HepG2 (cell line): ENCODE results near the gene UBALD1. TPM values are rescaled to one million over a fixed set of nuclear protein-coding genes. Genes with fewer than 3 reads are reported as not detected.
A peak's percentile ranks its signal among the peaks of the same experiment; 100 is the strongest.

Experiments used
- MATR3 ChIP-seq: sonication (generic); formaldehyde crosslinking; IDR thresholded peaks from 2 replicates; pipeline ENCODE4 v1.4.0; 2020; ENCODE audit warnings: missing genetic modification reagents
- SOX5 ChIP-seq: IDR thresholded peaks from 2 replicates; pipeline ENCODE4 v1.6.1; 2016; ENCODE audit warnings: borderline replicate concordance
- SP1 ChIP-seq, 2 experiments: fragments of 450-650 bp in 1 of 2; sonication (generic) in 1 of 2; formaldehyde crosslinking in 1 of 2; IDR thresholded peaks; 2 replicates each; pipeline versions ENCODE4 v1.4.0 to v1.6.1; 2016 to 2020; ENCODE audit warnings: missing genetic modification reagents in 1 of 2
- SRF ChIP-seq: IDR thresholded peaks from 2 replicates; pipeline ENCODE4 v1.6.1; 2011; ENCODE audit warnings: mild to moderate bottlenecking, low read depth, low read length, moderate library complexity
- ZNF24 ChIP-seq: fragments of 450-650 bp; IDR thresholded peaks from 2 replicates; pipeline ENCODE4 v1.6.1; 2017; ENCODE audit warnings: antibody characterized with exemption, mild to moderate bottlenecking
- ZNF619 ChIP-seq: sonication (generic); formaldehyde crosslinking; IDR thresholded peaks from 2 replicates; pipeline ENCODE4 v1.4.0; 2020; ENCODE audit warnings: mild to moderate bottlenecking, missing genetic modification reagents
- ZNF672 ChIP-seq: sonication (generic); formaldehyde crosslinking; IDR thresholded peaks from 2 replicates; pipeline ENCODE4 v1.8.1; 2022; ENCODE audit warnings: missing genetic modification reagents
- ZNF749 ChIP-seq: sonication (generic); formaldehyde crosslinking; IDR thresholded peaks from 2 replicates; pipeline ENCODE4 v1.8.0; 2022; ENCODE audit warnings: mild to moderate bottlenecking, missing genetic modification reagents, moderate library complexity, borderline replicate concordance
- ZNF83 ChIP-seq: sonication (generic); formaldehyde crosslinking; IDR thresholded peaks from 2 replicates; pipeline ENCODE4 v1.4.0; 2020; ENCODE audit warnings: missing genetic modification reagents, mild to moderate bottlenecking, borderline replicate concordance
- polyA plus RNA-seq, 8 experiments: library from polyadenylated mRNA; depleted of rRNA in 3 of 8; stranded (reverse) in 7 of 8; unstranded in 1 of 8; fragments of >200 nt; fragmentation: Illumina TruSeq in 4 of 8; extraction: Trizol in 4 of 8; gene quantifications; 2 replicates each; pipeline versions ENCODE4 v1.2.1 to v1.2.3, GENCODE V29; 2011 to 2016; ENCODE audit warnings: low read depth in 4 of 8, missing spikeins in 1 of 8, mixed read lengths in 1 of 8; ENCODE audit not compliant: insufficient read depth in 1 of 8
- total RNA-seq, 5 experiments: library from RNA; depleted of rRNA; stranded (reverse); fragments of >200 nt; fragmentation: Illumina TruSeq; extraction: Trizol; gene quantifications; 2 replicates each; pipeline ENCODE4 v1.2.3, GENCODE V29; 2016; ENCODE audit warnings: low read depth in 1 of 5
- TF ChIP-seq, protein P1 (sequence below): sonication (generic); formaldehyde crosslinking; IDR thresholded peaks from 2 replicates; pipeline ENCODE4 v1.4.0; 2020; ENCODE audit warnings: mild to moderate bottlenecking, missing genetic modification reagents, borderline replicate concordance
- TF ChIP-seq, protein P2 (sequence below): sonication (generic); formaldehyde crosslinking; IDR thresholded peaks from 2 replicates; pipeline ENCODE4 v1.5.0; 2020; ENCODE audit warnings: missing genetic modification reagents
- TF ChIP-seq, protein P3 (sequence below): sonication (generic); formaldehyde crosslinking; IDR thresholded peaks from 2 replicates; pipeline ENCODE4 v1.9.0; 2021; ENCODE audit warnings: mild to moderate bottlenecking, missing genetic modification reagents
- TF ChIP-seq, protein P4 (sequence below): sonication (generic); formaldehyde crosslinking; IDR thresholded peaks from 2 replicates; pipeline ENCODE4 v1.8.1; 2022; ENCODE audit warnings: low read depth, mild to moderate bottlenecking, missing genetic modification reagents

Gene UBALD1
- total and polyA plus RNA-seq, 2 of the 13 experiments (the other 11 are each of a cell fraction or from before 2014, with no cell fraction given) = 6.8 to 12.3 TPM

DNA sequence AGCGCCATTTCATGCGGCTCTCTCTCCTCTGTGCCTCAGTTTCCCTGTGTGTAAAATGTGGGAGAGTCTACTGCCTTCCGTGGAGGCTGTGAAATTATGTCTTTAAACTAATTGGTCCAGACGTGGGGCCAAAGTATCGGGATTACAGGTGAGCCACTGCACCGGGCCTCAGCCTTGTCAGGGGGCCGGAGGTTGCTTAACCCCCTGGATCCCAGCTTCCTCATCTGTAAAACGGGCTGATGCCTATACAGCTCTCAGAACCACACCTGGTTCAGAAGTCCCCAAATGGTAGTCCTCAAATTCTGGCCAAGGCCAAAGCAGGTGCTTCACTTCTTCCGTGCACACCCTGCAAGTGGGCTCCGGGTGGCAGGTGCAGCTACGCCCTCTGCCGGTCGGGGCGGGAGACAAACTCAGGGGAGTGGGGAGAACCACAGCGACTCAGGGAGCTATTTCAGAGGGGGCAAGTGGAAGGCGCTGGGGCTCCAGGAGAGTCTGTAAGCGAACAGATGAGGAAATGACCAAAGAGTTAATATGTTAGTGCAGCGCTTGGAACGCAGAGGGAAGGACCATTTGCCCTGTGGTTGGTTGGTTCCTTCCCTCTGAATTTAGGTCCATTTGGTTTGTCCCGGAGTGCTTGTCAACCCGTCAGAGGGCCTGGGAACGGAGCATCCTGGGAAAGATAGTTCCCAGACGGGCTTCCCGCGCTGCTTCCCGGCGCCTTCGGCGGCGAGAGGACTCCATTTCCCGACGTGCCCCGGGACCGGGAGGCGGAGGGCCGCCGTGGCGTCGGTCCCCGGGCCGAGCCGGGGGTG is 9.5 kb upstream of the UBALD1 start, which contains the start of gene MGRN1 (continued):
- no peak for TF ChIP-seq ZNF83
- TF ChIP-seq SOX5 (CRISPR knock-in tag) = peak; percentile 23; the same call in 1 of the 2 replicates
- peak; percentile 68; the same call in 1 of the 2 replicates for TF ChIP-seq ZNF619 (CRISPR knock-in tag)
- TF ChIP-seq, protein P1, sequence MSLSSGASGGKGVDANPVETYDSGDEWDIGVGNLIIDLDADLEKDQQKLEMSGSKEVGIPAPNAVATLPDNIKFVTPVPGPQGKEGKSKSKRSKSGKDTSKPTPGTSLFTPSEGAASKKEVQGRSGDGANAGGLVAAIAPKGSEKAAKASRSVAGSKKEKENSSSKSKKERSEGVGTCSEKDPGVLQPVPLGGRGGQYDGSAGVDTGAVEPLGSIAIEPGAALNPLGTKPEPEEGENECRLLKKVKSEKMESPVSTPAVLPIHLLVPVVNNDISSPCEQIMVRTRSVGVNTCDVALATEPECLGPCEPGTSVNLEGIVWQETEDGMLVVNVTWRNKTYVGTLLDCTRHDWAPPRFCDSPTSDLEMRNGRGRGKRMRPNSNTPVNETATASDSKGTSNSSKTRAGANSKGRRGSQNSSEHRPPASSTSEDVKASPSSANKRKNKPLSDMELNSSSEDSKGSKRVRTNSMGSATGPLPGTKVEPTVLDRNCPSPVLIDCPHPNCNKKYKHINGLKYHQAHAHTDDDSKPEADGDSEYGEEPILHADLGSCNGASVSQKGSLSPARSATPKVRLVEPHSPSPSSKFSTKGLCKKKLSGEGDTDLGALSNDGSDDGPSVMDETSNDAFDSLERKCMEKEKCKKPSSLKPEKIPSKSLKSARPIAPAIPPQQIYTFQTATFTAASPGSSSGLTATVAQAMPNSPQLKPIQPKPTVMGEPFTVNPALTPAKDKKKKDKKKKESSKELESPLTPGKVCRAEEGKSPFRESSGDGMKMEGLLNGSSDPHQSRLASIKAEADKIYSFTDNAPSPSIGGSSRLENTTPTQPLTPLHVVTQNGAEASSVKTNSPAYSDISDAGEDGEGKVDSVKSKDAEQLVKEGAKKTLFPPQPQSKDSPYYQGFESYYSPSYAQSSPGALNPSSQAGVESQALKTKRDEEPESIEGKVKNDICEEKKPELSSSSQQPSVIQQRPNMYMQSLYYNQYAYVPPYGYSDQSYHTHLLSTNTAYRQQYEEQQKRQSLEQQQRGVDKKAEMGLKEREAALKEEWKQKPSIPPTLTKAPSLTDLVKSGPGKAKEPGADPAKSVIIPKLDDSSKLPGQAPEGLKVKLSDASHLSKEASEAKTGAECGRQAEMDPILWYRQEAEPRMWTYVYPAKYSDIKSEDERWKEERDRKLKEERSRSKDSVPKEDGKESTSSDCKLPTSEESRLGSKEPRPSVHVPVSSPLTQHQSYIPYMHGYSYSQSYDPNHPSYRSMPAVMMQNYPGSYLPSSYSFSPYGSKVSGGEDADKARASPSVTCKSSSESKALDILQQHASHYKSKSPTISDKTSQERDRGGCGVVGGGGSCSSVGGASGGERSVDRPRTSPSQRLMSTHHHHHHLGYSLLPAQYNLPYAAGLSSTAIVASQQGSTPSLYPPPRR = no peak
- TF ChIP-seq, protein P2, sequence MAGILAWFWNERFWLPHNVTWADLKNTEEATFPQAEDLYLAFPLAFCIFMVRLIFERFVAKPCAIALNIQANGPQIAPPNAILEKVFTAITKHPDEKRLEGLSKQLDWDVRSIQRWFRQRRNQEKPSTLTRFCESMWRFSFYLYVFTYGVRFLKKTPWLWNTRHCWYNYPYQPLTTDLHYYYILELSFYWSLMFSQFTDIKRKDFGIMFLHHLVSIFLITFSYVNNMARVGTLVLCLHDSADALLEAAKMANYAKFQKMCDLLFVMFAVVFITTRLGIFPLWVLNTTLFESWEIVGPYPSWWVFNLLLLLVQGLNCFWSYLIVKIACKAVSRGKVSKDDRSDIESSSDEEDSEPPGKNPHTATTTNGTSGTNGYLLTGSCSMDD = no peak
- no peak for TF ChIP-seq MATR3 (CRISPR knock-in tag)
- TF ChIP-seq SP1 (IDR thresholded peaks at IDR 0.05) = no peak
- no peak; the same call in none of the 2 replicates for TF ChIP-seq SP1 (CRISPR knock-in tag; IDR thresholded peaks at IDR 0.05)
- no peak for TF ChIP-seq SRF
- TF ChIP-seq, protein P3, sequence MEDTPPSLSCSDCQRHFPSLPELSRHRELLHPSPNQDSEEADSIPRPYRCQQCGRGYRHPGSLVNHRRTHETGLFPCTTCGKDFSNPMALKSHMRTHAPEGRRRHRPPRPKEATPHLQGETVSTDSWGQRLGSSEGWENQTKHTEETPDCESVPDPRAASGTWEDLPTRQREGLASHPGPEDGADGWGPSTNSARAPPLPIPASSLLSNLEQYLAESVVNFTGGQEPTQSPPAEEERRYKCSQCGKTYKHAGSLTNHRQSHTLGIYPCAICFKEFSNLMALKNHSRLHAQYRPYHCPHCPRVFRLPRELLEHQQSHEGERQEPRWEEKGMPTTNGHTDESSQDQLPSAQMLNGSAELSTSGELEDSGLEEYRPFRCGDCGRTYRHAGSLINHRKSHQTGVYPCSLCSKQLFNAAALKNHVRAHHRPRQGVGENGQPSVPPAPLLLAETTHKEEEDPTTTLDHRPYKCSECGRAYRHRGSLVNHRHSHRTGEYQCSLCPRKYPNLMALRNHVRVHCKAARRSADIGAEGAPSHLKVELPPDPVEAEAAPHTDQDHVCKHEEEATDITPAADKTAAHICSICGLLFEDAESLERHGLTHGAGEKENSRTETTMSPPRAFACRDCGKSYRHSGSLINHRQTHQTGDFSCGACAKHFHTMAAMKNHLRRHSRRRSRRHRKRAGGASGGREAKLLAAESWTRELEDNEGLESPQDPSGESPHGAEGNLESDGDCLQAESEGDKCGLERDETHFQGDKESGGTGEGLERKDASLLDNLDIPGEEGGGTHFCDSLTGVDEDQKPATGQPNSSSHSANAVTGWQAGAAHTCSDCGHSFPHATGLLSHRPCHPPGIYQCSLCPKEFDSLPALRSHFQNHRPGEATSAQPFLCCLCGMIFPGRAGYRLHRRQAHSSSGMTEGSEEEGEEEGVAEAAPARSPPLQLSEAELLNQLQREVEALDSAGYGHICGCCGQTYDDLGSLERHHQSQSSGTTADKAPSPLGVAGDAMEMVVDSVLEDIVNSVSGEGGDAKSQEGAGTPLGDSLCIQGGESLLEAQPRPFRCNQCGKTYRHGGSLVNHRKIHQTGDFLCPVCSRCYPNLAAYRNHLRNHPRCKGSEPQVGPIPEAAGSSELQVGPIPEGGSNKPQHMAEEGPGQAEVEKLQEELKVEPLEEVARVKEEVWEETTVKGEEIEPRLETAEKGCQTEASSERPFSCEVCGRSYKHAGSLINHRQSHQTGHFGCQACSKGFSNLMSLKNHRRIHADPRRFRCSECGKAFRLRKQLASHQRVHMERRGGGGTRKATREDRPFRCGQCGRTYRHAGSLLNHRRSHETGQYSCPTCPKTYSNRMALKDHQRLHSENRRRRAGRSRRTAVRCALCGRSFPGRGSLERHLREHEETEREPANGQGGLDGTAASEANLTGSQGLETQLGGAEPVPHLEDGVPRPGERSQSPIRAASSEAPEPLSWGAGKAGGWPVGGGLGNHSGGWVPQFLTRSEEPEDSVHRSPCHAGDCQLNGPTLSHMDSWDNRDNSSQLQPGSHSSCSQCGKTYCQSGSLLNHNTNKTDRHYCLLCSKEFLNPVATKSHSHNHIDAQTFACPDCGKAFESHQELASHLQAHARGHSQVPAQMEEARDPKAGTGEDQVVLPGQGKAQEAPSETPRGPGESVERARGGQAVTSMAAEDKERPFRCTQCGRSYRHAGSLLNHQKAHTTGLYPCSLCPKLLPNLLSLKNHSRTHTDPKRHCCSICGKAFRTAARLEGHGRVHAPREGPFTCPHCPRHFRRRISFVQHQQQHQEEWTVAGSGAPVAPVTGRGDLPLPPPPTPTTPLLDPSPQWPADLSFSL = no peak
- TF ChIP-seq, protein P4, sequence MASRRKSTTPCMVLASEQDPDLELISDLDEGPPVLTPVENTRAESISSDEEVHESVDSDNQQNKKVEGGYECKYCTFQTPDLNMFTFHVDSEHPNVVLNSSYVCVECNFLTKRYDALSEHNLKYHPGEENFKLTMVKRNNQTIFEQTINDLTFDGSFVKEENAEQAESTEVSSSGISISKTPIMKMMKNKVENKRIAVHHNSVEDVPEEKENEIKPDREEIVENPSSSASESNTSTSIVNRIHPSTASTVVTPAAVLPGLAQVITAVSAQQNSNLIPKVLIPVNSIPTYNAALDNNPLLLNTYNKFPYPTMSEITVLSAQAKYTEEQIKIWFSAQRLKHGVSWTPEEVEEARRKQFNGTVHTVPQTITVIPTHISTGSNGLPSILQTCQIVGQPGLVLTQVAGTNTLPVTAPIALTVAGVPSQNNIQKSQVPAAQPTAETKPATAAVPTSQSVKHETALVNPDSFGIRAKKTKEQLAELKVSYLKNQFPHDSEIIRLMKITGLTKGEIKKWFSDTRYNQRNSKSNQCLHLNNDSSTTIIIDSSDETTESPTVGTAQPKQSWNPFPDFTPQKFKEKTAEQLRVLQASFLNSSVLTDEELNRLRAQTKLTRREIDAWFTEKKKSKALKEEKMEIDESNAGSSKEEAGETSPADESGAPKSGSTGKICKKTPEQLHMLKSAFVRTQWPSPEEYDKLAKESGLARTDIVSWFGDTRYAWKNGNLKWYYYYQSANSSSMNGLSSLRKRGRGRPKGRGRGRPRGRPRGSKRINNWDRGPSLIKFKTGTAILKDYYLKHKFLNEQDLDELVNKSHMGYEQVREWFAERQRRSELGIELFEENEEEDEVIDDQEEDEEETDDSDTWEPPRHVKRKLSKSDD (CRISPR knock-in tag) = peak; percentile 33; the same call in 1 of the 2 replicates
- TF ChIP-seq ZNF749 (CRISPR knock-in tag) = no peak
- TF ChIP-seq ZNF672 (CRISPR knock-in tag) = no peak
- no peak for TF ChIP-seq ZNF24
